HepG2 (cell line): ENCODE data around the gene TSPAN7. TPM values are rescaled to one million over a fixed set of nuclear protein-coding genes. Genes with fewer than 3 reads are reported as not detected.
A peak's percentile ranks its signal among the peaks of the same experiment; 100 is the strongest.

Experiments used
- ATAC-seq: fragments of 200-7000 bp; cut with Tn5 transposase; 3 replicates; pipeline ENCODE4 v1.9.1; 2020; ENCODE audit warnings: mild to moderate bottlenecking, moderate library complexity
- BruUV-seq: library from RNA; stranded (reverse); fragments of 400-500 nt; replicated peaks from 2 replicates; lab custom pipeline; 2021; lab: Mats Ljungman, UMichigan
- CTCF ChIA-PET: fragments of 300-600 bp; formaldehyde crosslinking; extraction: SDS; loops from one replicate; lab custom pipeline; 2021; ENCODE audit warnings: low total read pairs, inconsistent platforms, low intra/inter-chr PET ratio; lab: Yijun Ruan, JAX
- POLR2A ChIA-PET: fragments of 350-600 bp; sonication (Branson Sonifier 250); formaldehyde crosslinking; loops from one replicate; lab custom pipeline; 2020; ENCODE audit warnings: antibody characterized with exemption, inconsistent platforms; lab: Yijun Ruan, JAX
- DNase-seq: peaks from one replicate; pipeline ENCODE4 v3.0.0-alpha.2; 2015; ENCODE audit warnings: low spot score
- FAIRE-seq: peaks from 3 replicates; lab custom pipeline; 2011; peaks lifted over from hg19 to GRCh38; lab: Jason Lieb, UNC
- H2AFZ ChIP-seq: one replicate; pipeline ENCODE4 v1.6.1; 2011; ENCODE audit warnings: low read length, inconsistent platforms
- H3K27ac ChIP-seq: fragments of 300-600 bp; 3 replicates; pipeline ENCODE4 v1.8.0; 2011; ENCODE audit warnings: mixed run types, mild to moderate bottlenecking, mixed read lengths, low read length, inconsistent platforms; ENCODE audit not compliant: insufficient read depth; ENCODE audit errors: extremely low read length
- H3K27me3 ChIP-seq, 2 experiments: fragments of 200-600 bp in 1 of 2; 2 replicates in 1 of 2; 3 replicates in 1 of 2; pipeline versions ENCODE4 v1.6.0 to v1.8.0; 2011; ENCODE audit warnings: low read length in 2 of 2, mild to moderate bottlenecking in 2 of 2, moderate library complexity in 2 of 2, inconsistent platforms in 1 of 2; ENCODE audit not compliant: insufficient read depth in 2 of 2, control insufficient read depth in 1 of 2
- H3K36me3 ChIP-seq, 2 experiments: fragments of 200-600 bp in 1 of 2; replicated peaks in 1 of 2; 2 replicates in 1 of 2; 3 replicates in 1 of 2; pipeline versions ENCODE4 v1.5.1 to v1.8.0; 2011; ENCODE audit warnings: low read length in 2 of 2, inconsistent platforms in 1 of 2; ENCODE audit not compliant: insufficient read depth in 2 of 2, control insufficient read depth in 1 of 2
- H3K4me1 ChIP-seq: 2 replicates; pipeline ENCODE4 v1.5.1; 2012; ENCODE audit warnings: low read length, inconsistent platforms; ENCODE audit not compliant: insufficient read depth
- H3K4me2 ChIP-seq: 2 replicates; pipeline ENCODE4 v1.6.0; 2011; ENCODE audit warnings: low read depth, low read length, inconsistent platforms
- H3K4me3 ChIP-seq, 3 experiments: fragments of 200-600 bp in 1 of 3; sonication (generic), shearing (Covaris generic) in 1 of 3; replicated peaks in 1 of 3; 2 replicates each; pipeline ENCODE4 v1.5.1; 2011 to 2016; ENCODE audit warnings: low read length in 3 of 3, inconsistent platforms in 2 of 3, low read depth in 2 of 3, mild to moderate bottlenecking in 2 of 3, control low read depth in 1 of 3, mixed read lengths in 1 of 3; ENCODE audit not compliant: insufficient read depth in 1 of 3
- H3K79me2 ChIP-seq: one replicate; pipeline ENCODE4 v1.6.1; 2011; ENCODE audit warnings: low read length, inconsistent platforms; ENCODE audit not compliant: insufficient read depth
- H3K9ac ChIP-seq: 2 replicates; pipeline ENCODE4 v1.6.0; 2011; ENCODE audit warnings: mild to moderate bottlenecking, low read depth, low read length, inconsistent platforms; ENCODE audit not compliant: insufficient read depth
- H3K9me3 ChIP-seq: 2 replicates; pipeline ENCODE4 v1.5.1; 2012; ENCODE audit warnings: mild to moderate bottlenecking, low read length
- H4K20me1 ChIP-seq: 2 replicates; pipeline ENCODE4 v1.6.0; 2011; ENCODE audit warnings: inconsistent platforms, mild to moderate bottlenecking, low read length, moderate library complexity; ENCODE audit not compliant: insufficient read depth
- ASH2L ChIP-seq: fragments of 300-600, 200-600 bp; sonication (generic); IDR thresholded peaks from 2 replicates; pipeline ENCODE4 v1.7.0; 2017; ENCODE audit warnings: low read depth, mild to moderate bottlenecking, moderate library complexity, mixed read lengths, low read length; ENCODE audit not compliant: insufficient read length
- BRCA1 ChIP-seq: sonication (generic); formaldehyde crosslinking; IDR thresholded peaks from 2 replicates; pipeline ENCODE4 v1.4.0; 2020; ENCODE audit warnings: missing genetic modification reagents
- KMT2A ChIP-seq: sonication (generic); formaldehyde crosslinking; IDR thresholded peaks from 2 replicates; pipeline ENCODE4 v1.4.0; 2020; ENCODE audit warnings: missing genetic modification reagents
- MAFF ChIP-seq: IDR thresholded peaks from 2 replicates; pipeline ENCODE4 v1.6.1; 2011; ENCODE audit warnings: low read depth, low read length, improper control_type of control experiment
- MAFK ChIP-seq, 2 experiments: IDR thresholded peaks in 1 of 2; conservative IDR thresholded peaks in 1 of 2; 2 replicates each; pipeline ENCODE4 v1.6.1; 2011; ENCODE audit warnings: improper control_type of control experiment in 2 of 2, low read length in 2 of 2
- MED8 ChIP-seq: sonication (generic); formaldehyde crosslinking; IDR thresholded peaks from 2 replicates; pipeline ENCODE4 v1.8.1; 2023; ENCODE audit warnings: mild to moderate bottlenecking, missing genetic modification reagents; ENCODE audit not compliant: insufficient replicate concordance
- PAF1 ChIP-seq: IDR thresholded peaks from 2 replicates; pipeline ENCODE4 v1.6.1; 2016; ENCODE audit warnings: missing genetic modification reagents, missing compliant biosample characterization
- REXO4 ChIP-seq: sonication (generic); formaldehyde crosslinking; IDR thresholded peaks from 2 replicates; pipeline ENCODE4 v1.8.0; 2022; ENCODE audit warnings: missing genetic modification reagents, mild to moderate bottlenecking, borderline replicate concordance
- SP4 ChIP-seq: sonication (generic); formaldehyde crosslinking; IDR thresholded peaks from 2 replicates; pipeline ENCODE4 v1.8.1; 2023; ENCODE audit warnings: mild to moderate bottlenecking, missing genetic modification reagents
- ZFP1 ChIP-seq: IDR thresholded peaks from 2 replicates; pipeline ENCODE4 v1.6.1; 2016
- ZFP62 ChIP-seq: sonication (generic); formaldehyde crosslinking; IDR thresholded peaks from 2 replicates; pipeline ENCODE4 v1.4.0; 2020; ENCODE audit warnings: missing genetic modification reagents
- ZNF333 ChIP-seq: sonication (generic); formaldehyde crosslinking; IDR thresholded peaks from 2 replicates; pipeline ENCODE4 v1.4.0; 2020; ENCODE audit warnings: mild to moderate bottlenecking, missing genetic modification reagents, borderline replicate concordance
- ZNF670 ChIP-seq: sonication (generic); formaldehyde crosslinking; IDR thresholded peaks from 2 replicates; pipeline ENCODE4 v1.8.0; 2022; ENCODE audit warnings: mild to moderate bottlenecking, missing genetic modification reagents, borderline replicate concordance
- ZNF780A ChIP-seq: sonication (generic); formaldehyde crosslinking; IDR thresholded peaks from 2 replicates; pipeline ENCODE4 v1.8.0; 2022; ENCODE audit warnings: mild to moderate bottlenecking, missing genetic modification reagents, moderate library complexity
- WGBS: methylation state at CpG from one replicate; pipeline ENCODE4 v1.1.6; 2017; ENCODE audit warnings: low lambda C conversion rate; 5-methylcytosine and 5-hydroxymethylcytosine counted together
- in situ Hi-C: cut with HindIII; loops from 2 replicates; pipeline ENCODE4 v1.10.0; 2017; ENCODE audit warnings: low pct_unique_long_range_greater_than_20kb; ENCODE audit not compliant: extremely low pct_ligation_motif_present
- intact Hi-C: fragments of 100-400 bp; cut with micrococcal nuclease; formaldehyde crosslinking; loops from one replicate; pipeline ENCODE4 v1.10.0; 2022; ENCODE audit not compliant: unreplicated experiment
- polyA plus RNA-seq, 8 experiments: library from polyadenylated mRNA; depleted of rRNA in 3 of 8; stranded (reverse) in 7 of 8; unstranded in 1 of 8; fragments of >200 nt; fragmentation: Illumina TruSeq in 4 of 8; extraction: Trizol in 4 of 8; gene quantifications; 2 replicates each; pipeline versions ENCODE4 v1.2.1 to v1.2.3, GENCODE V29; 2011 to 2016; ENCODE audit warnings: low read depth in 4 of 8, missing spikeins in 1 of 8, mixed read lengths in 1 of 8; ENCODE audit not compliant: insufficient read depth in 1 of 8
- total RNA-seq, 5 experiments: library from RNA; depleted of rRNA; stranded (reverse); fragments of >200 nt; fragmentation: Illumina TruSeq; extraction: Trizol; gene quantifications; 2 replicates each; pipeline ENCODE4 v1.2.3, GENCODE V29; 2016; ENCODE audit warnings: low read depth in 1 of 5
- TF ChIP-seq, protein P1 (sequence below): sonication (generic); formaldehyde crosslinking; IDR thresholded peaks from 2 replicates; pipeline ENCODE4 v1.8.0; 2023; ENCODE audit warnings: mild to moderate bottlenecking, missing genetic modification reagents
- TF ChIP-seq, protein P2 (sequence below): fragments of 450-650 bp; IDR thresholded peaks from 2 replicates; pipeline ENCODE4 v1.6.1; 2017
- TF ChIP-seq, protein P3 (sequence below): sonication (generic); formaldehyde crosslinking; IDR thresholded peaks from 2 replicates; pipeline ENCODE4 v1.5.1; 2020; ENCODE audit warnings: missing genetic modification reagents, mild to moderate bottlenecking, borderline replicate concordance

Gene TSPAN7
- total and polyA plus RNA-seq, 2 of the 13 experiments (the other 11 are each of a cell fraction or from before 2014, with no cell fraction given) = 21.4 to 47.1 TPM

DNA sequence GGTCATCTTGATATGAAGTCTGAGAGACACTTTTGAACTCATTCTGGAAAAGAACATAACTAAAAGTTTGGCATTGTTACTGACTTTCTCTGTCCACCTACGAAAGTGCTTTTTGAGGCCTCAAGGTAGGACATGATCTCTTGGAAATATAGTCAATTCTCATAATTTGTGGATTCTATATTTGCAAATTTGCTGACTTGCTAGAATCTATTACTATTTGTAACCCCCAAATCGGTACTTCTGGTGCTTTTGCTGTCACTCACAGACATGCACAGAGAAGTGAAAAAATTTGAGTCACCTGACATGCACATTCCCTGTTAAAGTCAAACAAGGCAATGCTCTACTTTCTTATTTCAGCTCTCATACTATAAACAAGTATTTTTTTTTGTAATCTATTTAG, 35.6 kb downstream of the TSPAN7 start:
- FAIRE-seq = no peak
- no TSS peak for BruUV-seq

More for the DNA sequence above, 35.6 kb downstream of the TSPAN7 start:
- in situ Hi-C loops (no loop called here), intact Hi-C loops (no loop called here)
- no peaks in the 10 kb centered on the region for H3K36me3 ChIP-seq
- no peak overlapping the region for H2AFZ ChIP-seq
- no peak for DNase-seq
- H3K79me2 ChIP-seq = no peaks in the 10 kb centered on the region
- no peaks in the 10 kb centered on the region for H4K20me1 ChIP-seq
- no peak overlapping the region for H3K4me2 ChIP-seq
- CTCF ChIA-PET = no interaction called here
- H3K27me3 ChIP-seq = no peaks in the 10 kb centered on the region
- H3K9ac ChIP-seq = no peak overlapping the region
- no peak for TF ChIP-seq ZFP62 (CRISPR knock-in tag)
- TF ChIP-seq, protein P1, sequence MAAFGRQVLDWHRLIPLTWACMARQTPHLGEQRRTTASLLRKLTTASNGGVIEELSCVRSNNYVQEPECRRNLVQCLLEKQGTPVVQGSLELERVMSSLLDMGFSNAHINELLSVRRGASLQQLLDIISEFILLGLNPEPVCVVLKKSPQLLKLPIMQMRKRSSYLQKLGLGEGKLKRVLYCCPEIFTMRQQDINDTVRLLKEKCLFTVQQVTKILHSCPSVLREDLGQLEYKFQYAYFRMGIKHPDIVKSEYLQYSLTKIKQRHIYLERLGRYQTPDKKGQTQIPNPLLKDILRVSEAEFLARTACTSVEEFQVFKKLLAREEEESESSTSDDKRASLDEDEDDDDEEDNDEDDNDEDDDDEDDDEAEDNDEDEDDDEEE (CRISPR knock-in tag) = no peak
- no peak for TF ChIP-seq ZNF333
- no peak for TF ChIP-seq KMT2A
- peak; percentile 43 to 75; a peak in 3 of 4 replicates for TF ChIP-seq MAFK (conservative IDR thresholded peaks at IDR 0.05 in 1 of 2, IDR thresholded peaks at IDR 0.05 in 1 of 2; ENCODE audit: low read length in 2 of 2)
- TF ChIP-seq SP4 (CRISPR knock-in tag) = no peak
- TF ChIP-seq, protein P2, sequence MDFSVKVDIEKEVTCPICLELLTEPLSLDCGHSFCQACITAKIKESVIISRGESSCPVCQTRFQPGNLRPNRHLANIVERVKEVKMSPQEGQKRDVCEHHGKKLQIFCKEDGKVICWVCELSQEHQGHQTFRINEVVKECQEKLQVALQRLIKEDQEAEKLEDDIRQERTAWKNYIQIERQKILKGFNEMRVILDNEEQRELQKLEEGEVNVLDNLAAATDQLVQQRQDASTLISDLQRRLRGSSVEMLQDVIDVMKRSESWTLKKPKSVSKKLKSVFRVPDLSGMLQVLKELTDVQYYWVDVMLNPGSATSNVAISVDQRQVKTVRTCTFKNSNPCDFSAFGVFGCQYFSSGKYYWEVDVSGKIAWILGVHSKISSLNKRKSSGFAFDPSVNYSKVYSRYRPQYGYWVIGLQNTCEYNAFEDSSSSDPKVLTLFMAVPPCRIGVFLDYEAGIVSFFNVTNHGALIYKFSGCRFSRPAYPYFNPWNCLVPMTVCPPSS = no peak
- no peak for TF ChIP-seq MED8 (CRISPR knock-in tag)
- TF ChIP-seq ZFP1 = no peak
- TF ChIP-seq PAF1 (CRISPR knock-in tag) = no peak
- no peak for TF ChIP-seq BRCA1 (CRISPR knock-in tag)
- TF ChIP-seq MAFF = peak; percentile 70
- TF ChIP-seq ASH2L = no peak
- no peak for TF ChIP-seq ZNF670 (CRISPR knock-in tag)
- TF ChIP-seq, protein P3, sequence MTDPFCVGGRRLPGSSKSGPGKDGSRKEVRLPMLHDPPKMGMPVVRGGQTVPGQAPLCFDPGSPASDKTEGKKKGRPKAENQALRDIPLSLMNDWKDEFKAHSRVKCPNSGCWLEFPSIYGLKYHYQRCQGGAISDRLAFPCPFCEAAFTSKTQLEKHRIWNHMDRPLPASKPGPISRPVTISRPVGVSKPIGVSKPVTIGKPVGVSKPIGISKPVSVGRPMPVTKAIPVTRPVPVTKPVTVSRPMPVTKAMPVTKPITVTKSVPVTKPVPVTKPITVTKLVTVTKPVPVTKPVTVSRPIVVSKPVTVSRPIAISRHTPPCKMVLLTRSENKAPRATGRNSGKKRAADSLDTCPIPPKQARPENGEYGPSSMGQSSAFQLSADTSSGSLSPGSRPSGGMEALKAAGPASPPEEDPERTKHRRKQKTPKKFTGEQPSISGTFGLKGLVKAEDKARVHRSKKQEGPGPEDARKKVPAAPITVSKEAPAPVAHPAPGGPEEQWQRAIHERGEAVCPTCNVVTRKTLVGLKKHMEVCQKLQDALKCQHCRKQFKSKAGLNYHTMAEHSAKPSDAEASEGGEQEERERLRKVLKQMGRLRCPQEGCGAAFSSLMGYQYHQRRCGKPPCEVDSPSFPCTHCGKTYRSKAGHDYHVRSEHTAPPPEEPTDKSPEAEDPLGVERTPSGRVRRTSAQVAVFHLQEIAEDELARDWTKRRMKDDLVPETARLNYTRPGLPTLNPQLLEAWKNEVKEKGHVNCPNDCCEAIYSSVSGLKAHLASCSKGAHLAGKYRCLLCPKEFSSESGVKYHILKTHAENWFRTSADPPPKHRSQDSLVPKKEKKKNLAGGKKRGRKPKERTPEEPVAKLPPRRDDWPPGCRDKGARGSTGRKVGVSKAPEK (CRISPR knock-in tag) = no peak
- TF ChIP-seq REXO4 (CRISPR knock-in tag) = no peak
- TF ChIP-seq ZNF780A (CRISPR knock-in tag) = no peak
- POLR2A ChIA-PET = no interaction called here
- no peaks in the 10 kb centered on the region for H3K9me3 ChIP-seq
- no peak overlapping the region for H3K27ac ChIP-seq
- no peak overlapping the region for H3K4me3 ChIP-seq
- no peak for ATAC-seq
- WGBS = 88% methylated on average over 2 of the region's 2 CpGs
- no peaks in the 10 kb centered on the region for H3K4me1 ChIP-seq
